HCT116 (cell line): ENCODE data around the gene DYNLRB1. TPM values are rescaled to one million over a fixed set of nuclear protein-coding genes. Genes with fewer than 3 reads are reported as not detected.

Source experiments
- ATAC-seq: fragments of 200-7000 bp; cut with Tn5 transposase; 2 replicates; pipeline ENCODE4 v1.9.1; 2020; ENCODE audit warnings: mild to moderate bottlenecking, moderate library complexity
- BruUV-seq: library from RNA; stranded (reverse); fragments of 400-500 nt; replicated peaks from 2 replicates; lab custom pipeline; 2021; lab: Mats Ljungman, UMichigan
- CTCF ChIA-PET: fragments of 300-600 bp; sonication (Branson Sonifier 250); formaldehyde crosslinking; loops from one replicate; lab custom pipeline; 2021; ENCODE audit warnings: antibody characterized with exemption; lab: Charles Lee
- POLR2A ChIA-PET: fragments of 300-600, 350-600 bp; sonication (Branson Sonifier 250); formaldehyde crosslinking; loops from one replicate; lab custom pipeline; 2021; ENCODE audit warnings: antibody characterized with exemption; lab: Charles Lee
- RAD21 ChIA-PET, 2 experiments: fragments of 300-600 bp; sonication (Branson Sonifier 250); formaldehyde crosslinking; loops; one replicate each; lab custom pipeline; 2023; ENCODE audit warnings: low total read pairs in 2 of 2; ENCODE audit not compliant: uncharacterized antibody in 2 of 2, unreplicated experiment in 2 of 2, low non-redundant PET in 1 of 2; lab: Charles Lee
- DNase-seq: peaks from one replicate; pipeline ENCODE4 v3.0.0-alpha.2; 2010; ENCODE audit warnings: low read depth, low spot score
- H2AFZ ChIP-seq: fragments of 200-600 bp; shearing (Covaris generic), sonication (generic); 2 replicates; pipeline ENCODE4 v1.6.1; 2017; ENCODE audit warnings: low read depth, mixed run types, mixed read lengths, antibody characterized with exemption, low read length; ENCODE audit not compliant: poor library complexity, severe bottlenecking
- H3K27ac ChIP-seq: 2 replicates; pipeline ENCODE4 v1.5.1; 2012; ENCODE audit warnings: low read depth, low read length
- H3K27me3 ChIP-seq: fragments of 200-600 bp; sonication (generic); 2 replicates; pipeline ENCODE4 v1.6.1; 2016; ENCODE audit warnings: mixed run types, low read length, mixed read lengths; ENCODE audit not compliant: insufficient read depth
- H3K36me3 ChIP-seq, 2 experiments: fragments of 200-500 bp in 1 of 2; fragments of 200-600 bp in 1 of 2; sonication (Bioruptor generic) in 1 of 2; sonication (generic) in 1 of 2; 2 replicates each; pipeline versions ENCODE4 v1.5.1 to v1.6.1; 2014 to 2016; ENCODE audit warnings: low read length in 2 of 2, inconsistent platforms in 1 of 2, mixed read lengths in 1 of 2, mixed run types in 1 of 2; ENCODE audit not compliant: insufficient read depth in 2 of 2, control insufficient read depth in 1 of 2
- H3K4me1 ChIP-seq, 2 experiments: fragments of 200-600 bp in 1 of 2; sonication (generic) in 1 of 2; 2 replicates each; pipeline versions ENCODE4 v1.5.1 to v1.6.1; 2012 to 2017; ENCODE audit warnings: low read length in 2 of 2, inconsistent platforms in 1 of 2, mild to moderate bottlenecking in 1 of 2, mixed read lengths in 1 of 2, mixed run types in 1 of 2, moderate library complexity in 1 of 2; ENCODE audit not compliant: insufficient read depth in 2 of 2, control insufficient read depth in 1 of 2
- H3K4me2 ChIP-seq: fragments of 200-600 bp; sonication (generic); 2 replicates; pipeline ENCODE4 v1.6.1; 2017; ENCODE audit warnings: mixed run types, low read length, mixed read lengths
- H3K4me3 ChIP-seq, 2 experiments: fragments of 200-600 bp in 1 of 2; sonication (generic) in 1 of 2; replicated peaks in 1 of 2; 2 replicates each; pipeline ENCODE4 v1.5.1; 2011 to 2016; ENCODE audit warnings: low read length in 2 of 2, control low read depth in 1 of 2, low read depth in 1 of 2, mild to moderate bottlenecking in 1 of 2, mixed read lengths in 1 of 2, mixed run types in 1 of 2
- H3K79me2 ChIP-seq: fragments of 200-600 bp; sonication (generic); 2 replicates; pipeline ENCODE4 v1.6.1; 2017; ENCODE audit warnings: mild to moderate bottlenecking, mixed run types, low read length, moderate library complexity, mixed read lengths; ENCODE audit not compliant: insufficient read depth
- H3K9ac ChIP-seq: fragments of 200-600 bp; sonication (generic); 2 replicates; pipeline ENCODE4 v1.6.1; 2016; ENCODE audit warnings: low read length, mixed read lengths
- H3K9me2 ChIP-seq: fragments of 200-600 bp; sonication (generic), shearing (Covaris generic); 2 replicates; pipeline ENCODE4 v1.6.1; 2017; ENCODE audit warnings: mixed run types, mild to moderate bottlenecking, moderate library complexity; ENCODE audit not compliant: insufficient read depth
- H3K9me3 ChIP-seq, 2 experiments: fragments of 200-500 bp in 1 of 2; fragments of 200-600 bp in 1 of 2; sonication (Bioruptor generic) in 1 of 2; sonication (generic) in 1 of 2; 2 replicates each; pipeline ENCODE4 v1.6.1; 2014 to 2017; ENCODE audit warnings: low read length in 2 of 2, mixed read lengths in 2 of 2, inconsistent platforms in 1 of 2, low read depth in 1 of 2, mild to moderate bottlenecking in 1 of 2, mixed run types in 1 of 2, moderate library complexity in 1 of 2; ENCODE audit not compliant: control insufficient read depth in 1 of 2, insufficient read depth in 1 of 2
- H4K20me1 ChIP-seq: fragments of 200-600 bp; sonication (generic), shearing (Covaris generic); 2 replicates; pipeline ENCODE4 v1.6.1; 2017; ENCODE audit warnings: mixed run types, mild to moderate bottlenecking, moderate library complexity; ENCODE audit not compliant: insufficient read depth
- EGR1 ChIP-seq: IDR thresholded peaks from 2 replicates; pipeline ENCODE4 v1.6.1; 2012; ENCODE audit warnings: low read depth
- JUND ChIP-seq: IDR thresholded peaks from 2 replicates; pipeline ENCODE4 v1.6.1; 2012
- POLR2AphosphoS5 ChIP-seq: IDR thresholded peaks from 2 replicates; pipeline ENCODE4 v1.6.1; 2011; ENCODE audit warnings: mild to moderate bottlenecking, low read depth, low read length, moderate library complexity
- RAD21 ChIP-seq: IDR thresholded peaks from 2 replicates; pipeline ENCODE4 v1.6.1; 2012; ENCODE audit warnings: low read depth, mild to moderate bottlenecking
- SIN3A ChIP-seq: IDR thresholded peaks from 2 replicates; pipeline ENCODE4 v1.6.1; 2012; ENCODE audit warnings: low read depth
- intact Hi-C: fragments of 100-400 bp; cut with micrococcal nuclease; formaldehyde crosslinking; loops from 2 replicates; pipeline ENCODE4 v1.10.0; 2022
- total RNA-seq: library from RNA; stranded (reverse); gene quantifications from one replicate; pipeline ENCODE4 v1.2.1, GENCODE V29; 2021; ENCODE audit not compliant: unreplicated experiment
- TF ChIP-seq, protein P1 (sequence below): IDR thresholded peaks from 2 replicates; pipeline ENCODE4 v1.6.1; 2011; ENCODE audit warnings: mild to moderate bottlenecking, low read length, moderate library complexity; ENCODE audit not compliant: insufficient replicate concordance; ENCODE audit errors: extremely low read depth
- TF ChIP-seq, protein P2 (sequence below), 3 experiments: fragments of 200-600 bp in 1 of 3; sonication (generic) in 1 of 3; IDR thresholded peaks in 2 of 3; conservative IDR thresholded peaks in 1 of 3; 2 replicates each; pipeline ENCODE4 v1.5.1; 2012 to 2017; ENCODE audit warnings: low read depth in 2 of 3, low read length in 2 of 3, antibody characterized with exemption in 1 of 3, borderline replicate concordance in 1 of 3, control low read depth in 1 of 3, mild to moderate bottlenecking in 1 of 3, mixed read lengths in 1 of 3, mixed run types in 1 of 3, moderate library complexity in 1 of 3; ENCODE audit not compliant: insufficient read depth in 1 of 3

DYNLRB1 gene
- total RNA-seq, 1 experiment from 2014 or later = 106 TPM

DNA sequence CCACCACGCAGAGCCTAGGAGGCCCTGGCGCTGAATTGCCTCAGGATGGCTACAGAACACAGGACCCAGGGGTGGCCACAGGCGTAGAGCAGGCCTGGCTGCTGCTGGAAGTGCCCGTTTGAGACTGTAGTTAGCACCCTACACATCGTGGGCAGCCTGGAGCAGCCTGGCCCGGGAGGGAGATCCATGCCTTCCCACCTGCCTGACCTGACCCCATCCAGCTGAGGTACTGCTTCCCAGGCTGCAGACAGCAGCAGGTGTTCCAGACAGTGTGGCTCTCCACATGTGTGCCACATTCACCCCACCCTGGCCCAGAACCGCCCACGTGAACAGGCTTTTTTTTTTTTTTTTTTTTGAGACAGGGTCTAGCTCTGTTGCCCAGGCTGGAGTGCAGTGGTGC, 21.4 kb downstream of the DYNLRB1 start:
- intact Hi-C loops = loop anchor here (1.0 to 2.0 kb wide), 2 partner anchors 171 to 231 kb away; no protein-coding TSS in a partner anchor
- H3K27me3 ChIP-seq = no peaks in the 10 kb centered on the region
- BruUV-seq = no TSS peak

DNA sequence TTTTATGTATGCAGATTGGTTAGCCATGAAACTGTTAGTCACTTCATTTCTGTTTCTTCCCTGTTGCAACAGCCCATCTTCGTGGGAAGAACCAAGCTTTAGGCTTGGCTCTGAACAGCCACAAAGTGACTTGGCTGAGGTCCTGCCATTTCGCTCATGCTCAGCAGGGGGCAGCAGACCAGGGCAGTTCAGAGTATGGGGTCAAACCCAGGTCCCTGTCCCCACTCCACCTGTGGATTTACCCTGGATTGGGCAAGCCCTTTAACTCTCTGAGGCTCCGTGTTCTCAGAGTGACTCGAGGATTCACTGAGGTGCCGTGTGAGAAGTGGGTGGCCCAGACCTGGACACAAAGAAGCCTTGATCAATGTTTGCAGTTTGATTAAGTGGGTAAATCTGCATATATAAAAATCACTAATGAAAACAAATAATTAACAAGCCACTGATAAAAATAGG, 22.5 kb downstream of the DYNLRB1 start:
- CTCF ChIA-PET = interaction anchor here (0.6 to 2.4 kb wide), 11 partner anchors 10 to 231 kb away, joined by 3 to 9 read pairs (median 5); partner anchors contain the start of gene DYNLRB1
- intact Hi-C loops = loop anchor here (1.0 to 2.0 kb wide), 2 partner anchors 170 to 230 kb away; no protein-coding TSS in a partner anchor

More for the DNA sequence above, 21.4 kb downstream of the DYNLRB1 start:
- Histone ChIP-seq H3K36me3 (peaks cover 26 to 39% of the 10 kb centered on the region in 2 experiments; a peak in 3 of 4 replicates), H4K20me1 (no peaks in the 10 kb centered on the region), H2AFZ (no peak overlapping the region), H3K4me2 (no peak overlapping the region), H3K27ac (no peak overlapping the region), H3K9ac (no peak overlapping the region), H3K9me3 (no peaks in the 10 kb centered on the region), H3K4me1 (no peaks in the 10 kb centered on the region), H3K9me2 (no peaks in the 10 kb centered on the region), H3K79me2 (peaks cover 1% of the 10 kb centered on the region; the same call in 1 of the 2 replicates), H3K4me3 (no peak overlapping the region)
- ChIA-PET POLR2A (no interaction called here), RAD21 (interaction anchor here in 1 of 2 experiments (1.3 kb wide), 1 partner anchor 225 kb away, joined by 3 read pairs; no protein-coding TSS in a partner anchor), CTCF (interaction anchor here (0.7 to 2.4 kb wide), 8 partner anchors 15 to 396 kb away, joined by 3 to 9 read pairs (median 4); partner anchors contain the start of gene DYNLRB1)
- TF ChIP-seq EGR1 (no peak), SIN3A (no peak), POLR2AphosphoS5 (no peak), JUND (no peak)
- TF ChIP-seq, protein P1, sequence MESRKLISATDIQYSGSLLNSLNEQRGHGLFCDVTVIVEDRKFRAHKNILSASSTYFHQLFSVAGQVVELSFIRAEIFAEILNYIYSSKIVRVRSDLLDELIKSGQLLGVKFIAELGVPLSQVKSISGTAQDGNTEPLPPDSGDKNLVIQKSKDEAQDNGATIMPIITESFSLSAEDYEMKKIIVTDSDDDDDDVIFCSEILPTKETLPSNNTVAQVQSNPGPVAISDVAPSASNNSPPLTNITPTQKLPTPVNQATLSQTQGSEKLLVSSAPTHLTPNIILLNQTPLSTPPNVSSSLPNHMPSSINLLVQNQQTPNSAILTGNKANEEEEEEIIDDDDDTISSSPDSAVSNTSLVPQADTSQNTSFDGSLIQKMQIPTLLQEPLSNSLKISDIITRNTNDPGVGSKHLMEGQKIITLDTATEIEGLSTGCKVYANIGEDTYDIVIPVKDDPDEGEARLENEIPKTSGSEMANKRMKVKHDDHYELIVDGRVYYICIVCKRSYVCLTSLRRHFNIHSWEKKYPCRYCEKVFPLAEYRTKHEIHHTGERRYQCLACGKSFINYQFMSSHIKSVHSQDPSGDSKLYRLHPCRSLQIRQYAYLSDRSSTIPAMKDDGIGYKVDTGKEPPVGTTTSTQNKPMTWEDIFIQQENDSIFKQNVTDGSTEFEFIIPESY = no peak
- DNase-seq = no peak
- ATAC-seq = no peak

More for the DNA sequence above, 22.5 kb downstream of the DYNLRB1 start:
- Histone ChIP-seq H3K4me1 (no peaks in the 10 kb centered on the region), H3K4me3 (no peak overlapping the region), H3K79me2 (no peaks in the 10 kb centered on the region), H3K9ac (no peak overlapping the region), H3K9me2 (no peaks in the 10 kb centered on the region), H4K20me1 (no peaks in the 10 kb centered on the region), H3K36me3 (peaks cover 24 to 35% of the 10 kb centered on the region in 2 experiments; a peak in 3 of 4 replicates), H3K27me3 (no peaks in the 10 kb centered on the region), H3K4me2 (no peak overlapping the region), H3K27ac (no peak overlapping the region), H3K9me3 (no peaks in the 10 kb centered on the region), H2AFZ (no peak overlapping the region)
- no peak for TF ChIP-seq EGR1
- peak; percentile 60; the same call in 1 of the 2 replicates for TF ChIP-seq RAD21
- TF ChIP-seq, protein P2, sequence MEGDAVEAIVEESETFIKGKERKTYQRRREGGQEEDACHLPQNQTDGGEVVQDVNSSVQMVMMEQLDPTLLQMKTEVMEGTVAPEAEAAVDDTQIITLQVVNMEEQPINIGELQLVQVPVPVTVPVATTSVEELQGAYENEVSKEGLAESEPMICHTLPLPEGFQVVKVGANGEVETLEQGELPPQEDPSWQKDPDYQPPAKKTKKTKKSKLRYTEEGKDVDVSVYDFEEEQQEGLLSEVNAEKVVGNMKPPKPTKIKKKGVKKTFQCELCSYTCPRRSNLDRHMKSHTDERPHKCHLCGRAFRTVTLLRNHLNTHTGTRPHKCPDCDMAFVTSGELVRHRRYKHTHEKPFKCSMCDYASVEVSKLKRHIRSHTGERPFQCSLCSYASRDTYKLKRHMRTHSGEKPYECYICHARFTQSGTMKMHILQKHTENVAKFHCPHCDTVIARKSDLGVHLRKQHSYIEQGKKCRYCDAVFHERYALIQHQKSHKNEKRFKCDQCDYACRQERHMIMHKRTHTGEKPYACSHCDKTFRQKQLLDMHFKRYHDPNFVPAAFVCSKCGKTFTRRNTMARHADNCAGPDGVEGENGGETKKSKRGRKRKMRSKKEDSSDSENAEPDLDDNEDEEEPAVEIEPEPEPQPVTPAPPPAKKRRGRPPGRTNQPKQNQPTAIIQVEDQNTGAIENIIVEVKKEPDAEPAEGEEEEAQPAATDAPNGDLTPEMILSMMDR (IDR thresholded peaks at IDR 0.05 in 2 of 3, conservative IDR thresholded peaks at IDR 0.05 in 1 of 3; ENCODE audit: borderline replicate concordance in 1 of 3, insufficient read depth in 1 of 3, low read depth in 2 of 3, low read length in 2 of 3) = peak; percentile 49 to 88 (median 88); a peak in 5 of 6 replicates
- ATAC-seq (peak; percentile 75), DNase-seq (no peak)
- ChIA-PET POLR2A (interaction anchor here (0.6 kb wide), 1 partner anchor 9 kb away, joined by 3 read pairs; no protein-coding TSS in a partner anchor), RAD21 (interaction anchor here in 1 of 2 experiments (1.0 to 1.3 kb wide), 2 partner anchors 231 to 348 kb away, joined by 3 read pairs; no protein-coding TSS in a partner anchor)
- no TSS peak for BruUV-seq
